NCI-H2171 treated with DMSO at 0.1 percent for 48 hours (cell line): Measurements from ENCODE around the gene SCN1A.
"Not testable (repeated sequence)": the region's sequence is repeated elsewhere in the genome, so short reads cannot be mapped to it uniquely, and the experiment has no call there.

ENCODE experiments used
- DNase-seq: peaks from one replicate; lab custom pipeline; 2025; lab: John Stamatoyannopoulos, UW

Gene SCN1A

DNA sequence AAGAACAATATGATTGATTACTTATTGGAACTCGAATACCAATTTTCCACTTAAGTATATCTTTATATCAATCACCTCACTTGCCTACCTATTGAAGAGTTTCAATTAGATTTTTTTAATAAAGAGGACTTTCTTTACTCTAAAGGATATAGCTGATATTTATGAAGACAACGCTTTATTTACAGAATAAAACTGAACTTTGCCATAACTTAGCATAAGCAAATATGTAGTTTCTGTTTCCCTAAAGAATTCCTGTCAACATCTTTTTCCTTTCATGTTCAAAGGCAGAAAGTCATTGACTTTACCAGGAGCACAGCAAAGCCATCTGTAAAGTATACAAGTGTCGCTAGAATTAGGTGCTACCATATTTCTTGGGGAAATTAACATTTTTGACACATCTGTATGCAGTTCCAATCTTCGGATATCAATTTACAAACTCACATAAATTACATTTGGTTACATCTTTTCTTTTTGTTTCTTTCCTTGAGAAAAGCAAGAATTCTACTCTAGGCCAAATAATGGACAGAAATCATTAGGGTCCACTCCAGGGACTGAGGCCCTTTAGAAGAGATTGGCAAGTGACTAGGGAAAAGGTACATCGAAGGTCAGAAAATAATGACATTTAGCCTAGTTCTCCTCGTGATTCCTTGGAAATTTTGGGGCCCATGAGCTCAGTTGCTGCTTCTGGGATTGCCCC lies 7.5 kb upstream of the SCN1A start:
- DNase-seq, result no peak

DNA sequence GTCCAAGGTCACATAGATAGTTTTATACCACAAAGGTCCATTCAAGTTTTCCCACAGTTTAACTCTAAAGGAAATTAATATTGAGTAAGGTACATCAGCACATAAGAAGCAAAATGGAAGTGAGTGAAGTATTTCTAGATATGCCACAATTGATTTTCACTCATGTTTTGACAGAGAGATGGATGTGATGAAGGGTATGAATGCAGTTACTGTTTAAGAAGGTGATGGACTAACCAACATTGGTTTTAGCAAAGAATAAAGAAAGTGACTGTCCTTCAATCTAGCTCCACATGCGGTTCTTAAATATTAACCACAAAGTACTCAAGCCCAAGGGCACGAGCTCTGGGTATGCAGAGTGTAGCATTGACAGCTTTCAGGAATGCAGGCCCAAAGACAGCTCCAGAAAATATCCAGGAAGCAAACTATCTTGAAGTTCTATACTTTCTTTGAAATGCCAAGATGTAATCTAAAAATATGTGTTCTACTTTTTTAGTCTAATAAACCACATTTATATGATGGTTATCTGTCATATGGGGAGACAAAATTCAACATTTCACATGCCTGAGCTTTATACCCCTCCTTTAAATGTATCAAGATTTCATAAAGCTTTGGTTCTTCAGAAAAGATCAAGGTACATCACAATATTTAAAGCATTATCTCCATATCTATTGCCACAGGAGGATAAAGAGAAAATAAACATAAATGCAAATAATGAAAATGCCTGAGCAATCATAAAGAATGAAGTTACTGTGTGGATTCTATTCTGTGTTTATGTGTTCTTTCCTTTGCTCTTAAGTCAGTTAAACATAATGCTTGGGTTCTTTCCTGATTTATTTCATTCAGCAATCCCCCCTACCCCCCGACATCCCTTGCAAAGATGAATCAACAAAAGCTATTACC lies 6.7 kb upstream of the SCN1A start:
- DNase-seq, result no peak

DNA sequence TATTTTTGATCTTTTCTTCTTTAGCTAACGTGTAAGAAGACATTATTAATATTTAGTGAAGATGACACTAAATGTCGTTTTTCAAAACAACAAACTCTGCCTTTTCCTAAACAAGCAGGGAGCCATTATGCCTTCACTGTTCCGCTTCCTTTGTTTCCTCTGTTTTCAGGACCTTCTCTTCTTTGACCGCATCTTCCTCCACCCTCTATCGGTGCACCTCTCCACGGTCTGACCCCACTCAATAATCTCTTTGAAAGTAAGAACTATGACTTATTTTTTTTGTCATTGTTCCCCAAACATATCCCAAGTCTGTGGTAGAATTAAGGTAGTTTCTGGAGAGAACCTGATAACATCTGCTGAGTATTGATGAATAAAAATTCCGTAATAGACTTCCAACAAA lies 5.8 kb upstream of the SCN1A start:
- no peak for DNase-seq

DNA sequence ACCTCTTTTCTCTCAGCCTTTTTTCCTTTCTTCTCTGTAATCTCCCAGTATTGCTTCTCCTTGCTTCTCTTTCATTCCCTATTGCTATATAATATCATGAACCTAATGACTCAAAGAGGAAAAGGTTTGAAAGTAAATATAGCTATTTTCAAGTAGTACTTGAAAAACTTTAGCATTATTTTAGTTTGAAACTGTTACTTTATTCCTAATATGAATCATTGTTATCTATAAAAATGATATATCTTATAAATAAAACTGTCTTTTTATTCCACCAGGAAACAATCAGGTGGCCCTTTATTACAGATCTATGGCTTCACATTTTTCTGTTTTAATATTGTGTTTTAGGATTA lies 311 bp upstream of the SCN1A start:
- no peak for DNase-seq

DNA sequence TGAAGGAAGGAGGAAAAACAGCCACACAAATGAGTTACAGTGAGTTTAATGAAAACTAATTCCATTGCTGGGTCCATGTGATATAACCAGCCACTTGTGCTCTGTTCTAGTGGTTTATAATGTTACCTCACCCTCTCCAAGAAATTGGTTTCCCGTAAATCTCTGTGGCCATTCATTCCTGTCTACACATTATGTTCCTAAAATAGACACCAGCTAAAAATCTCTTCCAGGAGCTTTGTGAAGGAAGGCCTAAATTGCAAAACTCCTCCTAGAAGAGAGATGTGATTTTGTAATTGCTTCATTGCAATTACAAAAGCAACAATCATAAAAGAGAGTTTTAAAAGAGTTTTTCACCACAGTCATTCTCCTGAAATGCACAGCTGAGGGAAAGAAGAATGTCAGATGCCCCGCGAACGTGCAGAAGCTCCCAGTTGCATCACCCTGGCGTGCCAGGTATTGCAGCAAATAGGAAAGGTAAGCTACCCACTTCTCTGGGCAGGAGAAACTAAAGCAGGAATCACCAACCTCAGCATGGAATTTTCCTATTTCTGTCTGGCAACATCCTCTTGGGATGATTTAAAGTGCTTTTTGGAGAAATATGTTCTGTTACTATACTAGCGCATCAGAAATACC lies 1.7 kb downstream of the SCN1A start:
- no peak for DNase-seq

DNA sequence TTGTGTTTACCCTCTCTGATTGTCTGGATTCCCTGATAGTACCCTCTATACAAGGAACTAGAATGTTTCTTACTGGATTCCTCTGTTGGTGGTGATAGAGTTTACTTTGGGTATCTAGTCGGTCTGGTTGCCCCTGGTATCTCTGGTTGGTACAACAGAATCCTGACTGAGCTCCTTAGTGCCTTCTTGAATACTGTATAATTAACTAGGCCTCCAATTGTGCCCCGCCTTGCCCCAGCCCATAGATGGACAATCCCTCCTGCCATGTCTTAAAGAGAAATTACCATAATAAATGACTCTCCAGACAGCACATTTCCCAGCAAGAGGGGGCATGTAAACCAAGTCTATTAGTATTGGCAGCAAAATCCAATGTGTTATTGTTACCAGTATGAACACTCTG lies 2.3 kb downstream of the SCN1A start:
- DNase-seq, result no peak

DNA sequence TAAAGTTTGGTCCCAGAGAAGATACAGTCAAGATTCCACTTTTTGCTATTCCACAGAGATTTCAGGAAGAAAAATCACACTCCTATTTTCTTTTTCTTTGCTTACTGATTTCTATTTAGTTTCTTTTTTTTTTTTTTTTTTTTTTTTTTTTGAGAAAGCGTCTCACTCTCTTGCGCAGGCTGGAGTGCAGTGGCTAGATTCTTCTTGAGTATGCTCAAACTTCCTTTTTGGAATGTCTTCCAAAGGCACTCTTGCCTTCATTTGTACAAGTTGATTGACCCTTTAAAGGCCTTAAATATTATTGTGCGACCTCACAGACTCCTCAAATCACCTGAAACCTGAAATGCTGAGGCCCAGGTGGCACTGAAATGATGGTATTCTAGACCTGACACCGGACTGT lies 9.6 kb downstream of the SCN1A start:
- no peak for DNase-seq

DNA sequence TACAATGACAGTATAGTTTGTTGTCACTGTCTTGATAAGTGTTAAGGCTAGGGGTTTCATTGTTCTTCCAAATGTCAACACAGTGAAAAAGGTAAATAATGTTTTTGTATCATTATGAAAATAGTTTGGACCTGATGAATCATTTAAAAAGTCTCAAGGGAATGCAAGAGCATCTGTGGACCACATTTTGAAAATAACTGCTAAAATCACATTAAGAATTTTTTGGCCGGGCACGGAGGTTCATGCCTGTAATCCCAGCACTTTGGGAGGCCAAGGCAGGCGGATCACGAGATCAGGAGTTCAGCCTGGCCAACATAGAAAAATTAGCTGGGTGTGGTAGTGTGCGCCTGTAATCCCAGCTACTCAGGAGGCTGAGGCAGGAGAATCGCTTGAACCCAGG lies 10.3 kb downstream of the SCN1A start:
- DNase-seq, result no peak

DNA sequence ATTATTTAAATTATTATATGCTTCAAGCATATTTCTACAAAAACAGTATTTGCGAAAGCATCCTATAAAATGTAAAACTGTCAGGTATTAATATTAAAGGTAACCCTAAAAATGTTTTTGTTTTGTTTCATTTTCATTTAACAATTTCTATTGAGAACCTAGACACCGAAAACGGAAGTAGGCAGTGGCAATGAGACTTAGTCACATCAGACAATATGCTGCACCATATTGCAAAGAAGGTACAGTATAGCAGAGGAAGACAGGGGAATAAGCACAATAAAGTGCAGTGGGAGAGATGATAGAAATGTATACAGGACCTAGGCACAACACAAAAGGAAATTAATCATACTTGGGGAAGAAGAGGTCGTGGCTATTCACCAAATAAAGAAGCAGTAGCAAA lies 12.2 kb downstream of the SCN1A start:
- no peak for DNase-seq

DNA sequence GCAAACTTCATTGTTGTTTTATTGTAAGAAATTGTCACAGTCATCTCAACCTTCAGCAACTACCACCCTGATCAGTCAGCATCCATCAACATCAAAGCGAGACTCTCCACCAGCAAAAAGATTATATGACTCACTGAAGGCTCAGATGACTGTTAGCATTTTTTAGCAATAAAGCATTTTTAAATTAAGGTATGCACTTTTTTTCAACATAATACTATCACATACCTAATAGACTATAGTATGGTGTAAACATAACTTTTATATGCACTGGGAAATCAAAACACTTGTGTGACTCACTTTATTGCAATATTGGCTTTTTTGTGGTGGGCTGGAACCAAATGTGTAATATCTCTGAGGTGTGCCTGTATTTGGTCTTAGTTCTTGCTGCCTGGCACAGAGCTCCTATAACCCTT lies 15.6 kb downstream of the SCN1A start:
- no peak for DNase-seq

DNA sequence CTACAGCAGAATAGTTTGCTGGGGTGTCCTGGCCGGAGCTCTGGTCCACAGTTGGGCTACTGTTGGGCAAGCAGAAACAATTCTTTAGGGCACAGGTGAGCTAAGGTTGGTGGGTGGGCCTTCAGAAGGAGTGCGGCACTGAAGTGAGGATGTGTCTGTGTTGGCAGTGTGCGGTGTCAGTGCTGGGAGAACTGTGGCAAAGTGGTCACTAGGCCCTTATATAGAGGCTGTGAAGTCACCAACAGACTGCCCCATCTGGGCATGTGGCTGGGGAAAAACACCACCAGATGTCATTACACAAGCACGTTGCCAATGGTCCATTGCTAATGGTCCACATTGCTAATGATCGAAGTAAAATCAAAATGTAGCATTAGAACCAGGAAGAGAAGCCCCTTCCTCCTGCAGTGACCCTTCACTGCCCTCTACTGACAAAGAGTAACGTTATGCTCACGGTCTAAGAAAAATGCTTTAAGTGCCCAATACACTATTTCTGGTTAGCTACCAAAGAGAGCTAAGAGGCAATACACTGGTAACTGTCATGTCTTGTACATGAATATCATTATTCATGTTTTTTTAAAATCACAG lies 21.3 kb downstream of the SCN1A start:
- DNase-seq, result peak; percentile 44

DNA sequence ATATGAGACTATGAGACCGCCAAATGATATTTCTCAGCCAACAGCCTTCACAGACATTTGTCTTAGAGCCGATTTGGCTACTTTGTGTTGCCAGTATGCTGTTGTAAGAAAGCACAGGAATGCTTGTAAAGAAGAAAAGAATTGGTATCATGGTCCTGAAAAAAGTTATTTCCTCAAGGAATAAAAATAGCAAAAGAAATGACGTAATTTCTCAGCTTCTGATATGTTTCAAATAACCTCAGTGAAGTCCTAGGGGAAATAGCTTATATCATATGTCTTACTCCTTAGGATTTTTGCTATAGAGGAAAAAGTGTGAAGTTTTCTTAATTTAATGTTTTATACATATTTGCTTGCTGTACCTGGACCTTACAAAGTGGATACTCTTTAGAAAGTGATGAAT lies 23.0 kb downstream of the SCN1A start:
- no peak for DNase-seq

DNA sequence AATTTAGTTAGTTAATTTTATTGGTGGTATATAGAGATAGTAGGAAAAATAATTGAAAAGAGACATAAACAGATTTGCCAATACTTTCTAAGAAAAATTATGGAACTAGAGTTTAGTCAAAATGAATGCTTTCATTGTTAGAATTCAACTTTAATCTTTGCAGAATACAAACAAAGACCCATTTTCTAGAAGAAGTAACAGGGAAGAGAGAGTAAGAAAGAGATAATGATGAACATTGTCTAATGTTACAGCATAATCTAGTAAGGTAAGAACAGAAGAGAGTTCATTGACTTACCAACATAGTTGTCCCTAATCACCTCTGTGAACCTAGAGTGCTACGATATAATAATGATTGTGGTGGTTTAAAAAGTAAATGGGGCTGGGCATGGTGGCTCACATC lies 23.7 kb downstream of the SCN1A start:
- DNase-seq, result no peak

DNA sequence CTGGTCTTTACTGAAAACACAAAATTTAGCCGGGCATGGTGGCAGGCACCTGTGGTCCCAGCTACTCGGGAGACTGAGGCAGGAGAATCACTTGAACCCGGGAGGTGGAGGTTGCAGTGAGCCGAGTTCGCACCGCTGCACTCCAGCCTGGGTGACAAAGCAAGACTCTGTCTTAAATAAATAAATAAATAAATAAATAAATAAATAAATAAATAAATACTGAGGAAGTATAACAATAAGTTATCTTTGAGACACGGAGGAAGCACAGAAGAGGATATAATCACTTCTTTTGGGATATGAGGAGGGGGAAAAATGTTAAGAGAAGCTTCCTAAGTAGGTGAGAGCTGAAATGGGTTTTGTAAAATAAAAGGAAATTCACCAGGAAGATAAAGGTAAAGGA lies 24.5 kb downstream of the SCN1A start:
- DNase-seq, result not testable (repeated sequence)

DNA sequence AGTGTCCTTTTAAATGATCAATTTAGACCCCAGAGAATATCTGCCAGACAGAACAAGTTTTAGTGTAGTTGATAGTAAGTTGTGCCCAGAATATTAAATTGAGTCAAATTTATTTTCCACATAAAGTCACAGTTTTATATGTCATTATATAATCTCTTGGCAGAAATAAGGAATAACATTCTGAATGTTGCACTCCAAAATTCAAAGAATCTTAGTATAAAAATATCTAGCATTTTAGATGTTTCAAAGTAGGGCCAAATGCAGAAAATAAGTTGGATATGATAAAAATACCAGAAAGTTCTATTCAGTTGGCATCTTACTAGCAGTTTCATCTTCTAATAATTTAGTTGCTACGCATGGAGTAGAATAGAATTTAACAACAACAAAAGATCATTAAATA lies 33.5 kb downstream of the SCN1A start:
- DNase-seq, result no peak

DNA sequence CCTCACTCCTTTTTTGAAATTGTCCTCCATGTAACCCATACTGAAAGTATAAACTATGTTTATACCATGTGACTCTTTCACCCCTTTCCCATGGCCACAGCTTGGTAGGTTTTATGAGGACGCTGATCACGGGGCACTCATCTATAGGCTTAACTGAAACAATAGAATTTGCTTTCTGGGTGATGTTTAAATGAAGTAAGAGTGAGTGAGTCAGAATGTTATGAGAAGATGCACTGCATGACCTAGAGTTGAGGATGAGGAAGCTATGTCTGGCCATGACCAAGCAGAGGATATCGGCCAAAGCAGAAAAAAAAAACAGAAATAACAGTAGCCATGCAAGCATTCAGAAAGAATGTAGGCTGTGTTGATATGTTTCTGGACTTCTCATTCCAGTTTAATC lies 34.9 kb downstream of the SCN1A start:
- no peak for DNase-seq

DNA sequence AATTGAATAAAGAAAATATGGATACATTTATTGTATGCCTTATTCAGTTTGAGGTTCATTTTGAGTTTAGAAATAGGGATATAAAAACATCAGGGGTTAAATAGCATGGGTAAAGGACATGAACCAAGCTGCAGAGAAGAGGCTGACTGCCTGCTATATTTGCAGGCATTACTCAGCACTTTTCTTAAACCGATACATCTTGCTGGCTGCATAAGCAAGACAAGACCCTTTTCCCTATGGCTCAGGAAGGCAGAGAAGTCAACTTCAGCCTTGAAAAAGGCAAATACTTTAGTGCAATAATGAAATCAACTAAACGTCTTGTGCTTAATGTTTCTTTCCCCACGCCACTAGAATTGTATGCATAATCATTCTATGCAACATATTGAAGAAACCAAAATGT lies 36.4 kb downstream of the SCN1A start:
- DNase-seq, result no peak

DNA sequence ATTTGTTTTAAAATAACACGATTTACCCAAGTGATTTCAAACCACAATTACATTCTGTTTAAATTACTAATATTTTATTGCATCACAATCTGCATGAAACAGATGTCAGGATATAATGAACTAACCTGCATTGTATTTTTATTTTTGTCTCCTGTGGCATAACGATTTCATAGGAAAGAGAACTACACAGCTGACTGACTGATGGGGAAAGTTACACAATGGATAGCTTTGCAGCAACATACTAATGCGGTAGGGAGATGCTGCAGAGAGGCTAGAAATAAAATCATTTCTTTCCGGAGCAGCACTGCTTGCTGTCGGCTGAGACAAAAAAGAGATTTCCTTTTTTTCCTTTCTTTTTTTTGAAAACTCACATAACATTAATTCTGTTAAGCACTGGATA lies 36.9 kb downstream of the SCN1A start:
- DNase-seq, result no peak

DNA sequence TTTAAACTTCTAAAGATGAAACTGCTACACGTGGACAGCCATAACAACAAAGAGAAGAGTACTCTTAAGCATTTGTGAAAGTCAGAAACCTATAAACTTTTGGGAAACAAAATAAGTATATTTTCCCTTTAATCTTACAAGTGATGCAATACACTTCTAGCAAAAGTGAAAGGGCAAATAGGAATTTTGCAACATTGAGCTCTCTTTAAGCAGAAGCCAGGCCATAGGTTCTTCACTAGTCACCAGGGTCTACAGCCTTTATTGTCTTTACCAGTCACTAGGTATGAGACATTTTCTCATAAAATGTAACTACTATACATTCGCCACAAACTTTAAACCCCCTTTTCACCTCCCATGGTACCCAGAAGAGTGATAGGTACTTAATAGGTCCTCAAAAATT lies 37.5 kb downstream of the SCN1A start:
- DNase-seq, result no peak

DNA sequence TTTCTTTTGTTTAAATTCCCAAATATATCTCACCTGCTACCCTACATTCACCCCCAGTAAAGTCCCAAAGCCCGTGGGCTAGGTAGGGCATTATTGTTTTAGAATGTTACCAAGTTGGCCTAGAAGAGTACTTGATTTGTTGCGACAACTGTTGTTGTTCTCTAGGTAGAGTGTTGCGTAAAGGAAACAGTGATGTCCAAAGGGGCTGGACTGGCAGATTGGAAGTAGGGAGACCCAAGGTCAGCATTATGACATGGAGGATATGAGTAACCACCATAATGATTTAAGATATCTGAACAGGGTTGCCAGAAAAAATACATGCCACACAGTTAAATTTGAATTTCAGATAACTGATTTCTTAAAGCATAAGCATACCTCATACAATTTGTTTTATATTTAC lies 39.2 kb downstream of the SCN1A start:
- DNase-seq, result no peak

DNA sequence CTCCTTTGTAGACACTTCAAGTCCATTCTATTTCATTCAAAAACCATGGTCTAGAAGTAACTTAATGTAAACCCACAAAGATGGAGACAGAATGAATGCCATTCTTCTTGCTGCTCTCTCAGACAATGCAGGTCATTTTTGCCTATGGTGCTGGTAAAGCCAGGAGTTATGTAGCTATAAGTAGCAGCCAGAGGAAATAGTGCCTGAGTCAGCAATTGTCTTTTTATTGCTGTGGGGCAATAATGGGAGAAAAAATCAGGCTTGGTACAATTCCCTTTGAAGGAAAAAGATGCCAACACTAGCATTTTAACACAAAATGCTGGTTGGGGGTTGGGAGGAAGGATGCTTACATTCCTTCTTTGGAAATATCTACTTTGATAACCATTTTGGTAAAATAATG lies 43.5 kb downstream of the SCN1A start:
- DNase-seq, result no peak

DNA sequence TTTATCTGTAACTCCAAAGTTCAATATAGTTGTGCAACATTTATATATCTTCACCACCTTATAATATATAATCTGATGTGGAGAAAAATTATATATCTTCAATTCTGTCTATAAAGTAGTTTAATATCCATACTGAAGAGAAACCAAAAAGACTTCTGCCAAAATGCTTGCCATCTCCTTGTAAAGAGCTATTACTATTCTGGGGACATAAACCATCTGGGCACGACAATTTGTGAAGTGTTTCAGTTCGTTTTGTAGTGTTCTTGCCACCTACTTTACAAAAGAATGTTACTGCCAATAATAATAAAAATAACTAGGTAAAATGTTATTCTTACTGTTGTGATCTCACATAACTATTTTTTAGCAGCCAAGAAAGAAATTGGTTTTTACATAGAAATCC lies 45.1 kb downstream of the SCN1A start:
- DNase-seq, result no peak

DNA sequence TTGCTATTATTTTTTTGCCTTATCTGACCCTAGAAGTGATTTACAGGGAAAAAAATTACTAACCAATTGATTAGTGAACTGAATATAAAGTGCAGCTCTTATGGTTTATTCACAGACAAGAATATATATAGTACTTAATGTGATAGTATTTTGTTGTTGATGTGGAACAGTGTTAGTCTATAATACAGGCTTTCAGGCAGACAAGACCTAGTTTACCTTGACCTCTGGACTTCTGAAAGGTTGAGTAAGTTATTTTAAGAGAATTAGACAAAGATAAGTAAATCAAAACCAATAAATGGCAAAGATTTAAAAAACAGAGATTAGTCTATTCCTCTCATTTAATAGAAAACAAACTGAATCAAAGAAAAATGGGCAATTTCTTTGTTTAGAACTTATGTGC lies 46.0 kb downstream of the SCN1A start:
- no peak for DNase-seq
